GM23338 (cell line): Measurements from ENCODE around the gene VSTM2B. TPM values are rescaled to one million over a fixed set of nuclear protein-coding genes. Genes with fewer than 3 reads are reported as not detected.

ENCODE experiments used
- CREB1 ChIP-seq: fragments of 250-450 bp; sonication (Bioruptor Pico); IDR thresholded peaks from 2 replicates; pipeline ENCODE4 v1.5.0; 2020; ENCODE audit warnings: low read depth, mild to moderate bottlenecking, moderate library complexity
- ETS1 ChIP-seq: IDR thresholded peaks from 2 replicates; pipeline ENCODE4 v1.6.1; 2016; ENCODE audit warnings: antibody characterized with exemption
- EZH2 ChIP-seq: fragments of 200-600 bp; sonication (generic); IDR thresholded peaks from one replicate; pipeline ENCODE4 v1.8.0; 2017; ENCODE audit warnings: antibody characterized with exemption, mild to moderate bottlenecking, low read depth; ENCODE audit not compliant: unreplicated experiment
- EZH2phosphoT487 ChIP-seq: fragments of 200-600 bp; sonication (generic); IDR thresholded peaks from one replicate; pipeline ENCODE4 v1.8.1; 2018; ENCODE audit warnings: antibody characterized with exemption; ENCODE audit not compliant: unreplicated experiment
- REST ChIP-seq: IDR thresholded peaks from one replicate; pipeline ENCODE4 v1.6.1; 2018; ENCODE audit warnings: antibody characterized with exemption; ENCODE audit not compliant: unreplicated experiment
- STAT1 ChIP-seq: IDR thresholded peaks from one replicate; pipeline ENCODE4 v1.6.1; 2016; ENCODE audit warnings: antibody characterized with exemption; ENCODE audit not compliant: unreplicated experiment
- ZNF114 ChIP-seq: fragments of 250-450 bp; sonication (Bioruptor Pico); IDR thresholded peaks from 2 replicates; pipeline ENCODE4 v1.5.0; 2020; ENCODE audit warnings: mild to moderate bottlenecking, moderate library complexity
- polyA plus RNA-seq: library from polyadenylated mRNA; unstranded; fragments of >200 nt; fragmentation: Nextera tagmentation; extraction: Ambion mirVana; gene quantifications from 2 replicates; pipeline ENCODE4 v1.2.1, GENCODE V29; 2016
- total RNA-seq: library from RNA; depleted of rRNA; stranded (reverse); fragments of >200 nt; shearing (Covaris generic); gene quantifications from 2 replicates; pipeline ENCODE4 v1.2.3, GENCODE V29; 2014
- TF ChIP-seq, protein P1 (sequence below): fragments of 250-450 bp; sonication (Bioruptor Pico); IDR thresholded peaks from 2 replicates; pipeline ENCODE4 v1.5.0; 2020; ENCODE audit warnings: mild to moderate bottlenecking, moderate library complexity

VSTM2B gene
- total and polyA plus RNA-seq, 2 experiments from 2014 or later = 1.2 to 1.8 TPM

DNA sequence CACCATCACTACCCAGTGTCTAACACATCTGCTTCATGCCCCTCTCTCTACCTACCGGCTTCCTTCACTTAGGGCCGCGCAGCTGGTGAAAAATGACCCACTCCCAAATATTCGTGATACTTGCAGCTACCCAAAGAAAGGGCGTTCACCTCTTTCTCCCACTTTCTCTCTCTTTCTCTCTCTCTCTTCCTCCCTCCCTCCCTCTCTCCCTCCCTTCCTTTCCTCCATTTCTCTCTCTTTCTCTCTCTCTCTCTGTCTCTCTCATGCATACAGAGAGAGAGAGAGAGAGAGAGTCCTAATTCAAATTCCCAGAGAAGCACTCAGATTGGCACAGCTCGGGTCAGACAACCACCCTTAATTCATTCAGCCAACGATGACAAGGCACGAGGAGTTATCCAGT, 52.6 kb downstream of the VSTM2B start (continued):
- TF ChIP-seq, protein P1, sequence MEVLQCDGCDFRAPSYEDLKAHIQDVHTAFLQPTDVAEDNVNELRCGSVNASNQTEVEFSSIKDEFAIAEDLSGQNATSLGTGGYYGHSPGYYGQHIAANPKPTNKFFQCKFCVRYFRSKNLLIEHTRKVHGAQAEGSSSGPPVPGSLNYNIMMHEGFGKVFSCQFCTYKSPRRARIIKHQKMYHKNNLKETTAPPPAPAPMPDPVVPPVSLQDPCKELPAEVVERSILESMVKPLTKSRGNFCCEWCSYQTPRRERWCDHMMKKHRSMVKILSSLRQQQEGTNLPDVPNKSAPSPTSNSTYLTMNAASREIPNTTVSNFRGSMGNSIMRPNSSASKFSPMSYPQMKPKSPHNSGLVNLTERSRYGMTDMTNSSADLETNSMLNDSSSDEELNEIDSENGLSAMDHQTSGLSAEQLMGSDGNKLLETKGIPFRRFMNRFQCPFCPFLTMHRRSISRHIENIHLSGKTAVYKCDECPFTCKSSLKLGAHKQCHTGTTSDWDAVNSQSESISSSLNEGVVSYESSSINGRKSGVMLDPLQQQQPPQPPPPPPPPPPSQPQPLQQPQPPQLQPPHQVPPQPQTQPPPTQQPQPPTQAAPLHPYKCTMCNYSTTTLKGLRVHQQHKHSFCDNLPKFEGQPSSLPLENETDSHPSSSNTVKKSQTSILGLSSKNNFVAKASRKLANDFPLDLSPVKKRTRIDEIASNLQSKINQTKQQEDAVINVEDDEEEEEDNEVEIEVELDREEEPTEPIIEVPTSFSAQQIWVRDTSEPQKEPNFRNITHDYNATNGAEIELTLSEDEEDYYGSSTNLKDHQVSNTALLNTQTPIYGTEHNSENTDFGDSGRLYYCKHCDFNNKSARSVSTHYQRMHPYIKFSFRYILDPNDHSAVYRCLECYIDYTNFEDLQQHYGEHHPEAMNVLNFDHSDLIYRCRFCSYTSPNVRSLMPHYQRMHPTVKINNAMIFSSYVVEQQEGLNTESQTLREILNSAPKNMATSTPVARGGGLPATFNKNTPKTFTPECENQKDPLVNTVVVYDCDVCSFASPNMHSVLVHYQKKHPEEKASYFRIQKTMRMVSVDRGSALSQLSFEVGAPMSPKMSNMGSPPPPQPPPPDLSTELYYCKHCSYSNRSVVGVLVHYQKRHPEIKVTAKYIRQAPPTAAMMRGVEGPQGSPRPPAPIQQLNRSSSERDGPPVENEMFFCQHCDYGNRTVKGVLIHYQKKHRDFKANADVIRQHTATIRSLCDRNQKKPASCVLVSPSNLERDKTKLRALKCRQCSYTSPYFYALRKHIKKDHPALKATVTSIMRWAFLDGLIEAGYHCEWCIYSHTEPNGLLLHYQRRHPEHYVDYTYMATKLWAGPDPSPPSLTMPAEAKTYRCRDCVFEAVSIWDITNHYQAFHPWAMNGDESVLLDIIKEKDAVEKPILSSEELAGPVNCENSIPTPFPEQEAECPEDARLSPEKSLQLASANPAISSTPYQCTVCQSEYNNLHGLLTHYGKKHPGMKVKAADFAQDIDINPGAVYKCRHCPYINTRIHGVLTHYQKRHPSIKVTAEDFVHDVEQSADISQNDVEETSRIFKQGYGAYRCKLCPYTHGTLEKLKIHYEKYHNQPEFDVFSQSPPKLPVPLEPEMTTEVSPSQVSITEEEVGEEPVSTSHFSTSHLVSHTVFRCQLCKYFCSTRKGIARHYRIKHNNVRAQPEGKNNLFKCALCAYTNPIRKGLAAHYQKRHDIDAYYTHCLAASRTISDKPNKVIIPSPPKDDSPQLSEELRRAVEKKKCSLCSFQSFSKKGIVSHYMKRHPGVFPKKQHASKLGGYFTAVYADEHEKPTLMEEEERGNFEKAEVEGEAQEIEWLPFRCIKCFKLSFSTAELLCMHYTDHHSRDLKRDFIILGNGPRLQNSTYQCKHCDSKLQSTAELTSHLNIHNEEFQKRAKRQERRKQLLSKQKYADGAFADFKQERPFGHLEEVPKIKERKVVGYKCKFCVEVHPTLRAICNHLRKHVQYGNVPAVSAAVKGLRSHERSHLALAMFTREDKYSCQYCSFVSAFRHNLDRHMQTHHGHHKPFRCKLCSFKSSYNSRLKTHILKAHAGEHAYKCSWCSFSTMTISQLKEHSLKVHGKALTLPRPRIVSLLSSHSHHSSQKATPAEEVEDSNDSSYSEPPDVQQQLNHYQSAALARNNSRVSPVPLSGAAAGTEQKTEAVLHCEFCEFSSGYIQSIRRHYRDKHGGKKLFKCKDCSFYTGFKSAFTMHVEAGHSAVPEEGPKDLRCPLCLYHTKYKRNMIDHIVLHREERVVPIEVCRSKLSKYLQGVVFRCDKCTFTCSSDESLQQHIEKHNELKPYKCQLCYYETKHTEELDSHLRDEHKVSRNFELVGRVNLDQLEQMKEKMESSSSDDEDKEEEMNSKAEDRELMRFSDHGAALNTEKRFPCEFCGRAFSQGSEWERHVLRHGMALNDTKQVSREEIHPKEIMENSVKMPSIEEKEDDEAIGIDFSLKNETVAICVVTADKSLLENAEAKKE (CRISPR knock-in tag) = no peak
- TF ChIP-seq ZNF114 (no peak), ETS1 (no peak), CREB1 (CRISPR knock-in tag) (no peak), EZH2 (no peak), EZH2phosphoT487 (no peak), REST (no peak), STAT1 (no peak)
